Esophagus muscularis mucosa (tissue), 4 donors: ENCODE measurements around the gene ADH7.

Experiments
- CTCF ChIP-seq, 3 experiments: fragments of 200-600 bp in 2 of 3; fragments of 450-650 bp in 1 of 3; sonication (generic) in 2 of 3; IDR thresholded peaks; one replicate each; pipeline ENCODE4 v1.5.1; 2017 to 2019; ENCODE audit warnings: antibody characterized with exemption in 3 of 3, mild to moderate bottlenecking in 2 of 3, moderate library complexity in 1 of 3
- EP300 ChIP-seq: sonication (generic); formaldehyde crosslinking; IDR thresholded peaks from one replicate; pipeline ENCODE4 v1.6.1; 2017; ENCODE audit warnings: antibody characterized with exemption
- POLR2A ChIP-seq: fragments of 450-650 bp; IDR thresholded peaks from one replicate; pipeline ENCODE4 v1.6.1; 2017; ENCODE audit warnings: antibody characterized with exemption, moderate library complexity, mild to moderate bottlenecking, low read depth

- TF ChIP-seq CTCF (IDR thresholded peaks at IDR 0.05): no peak
- no peak for TF ChIP-seq POLR2A
- TF ChIP-seq EP300: no peak
Measured at GRCh38 chr4:99414401-99414800, 20.7 kb downstream of the ADH7 start.
